HUES6 (cell line): ENCODE data around the gene RAP1GAP2.

Source experiments
- H3K27ac ChIP-seq: 2 replicates; pipeline ENCODE4 v1.7.0; 2013; ENCODE audit warnings: low read depth, mild to moderate bottlenecking, low read length, inconsistent platforms
- H3K27me3 ChIP-seq: 2 replicates; pipeline ENCODE4 v1.6.1; 2013; ENCODE audit warnings: low read length; ENCODE audit not compliant: control insufficient read depth, insufficient read depth
- H3K36me3 ChIP-seq: 2 replicates; pipeline ENCODE4 v1.6.1; 2013; ENCODE audit warnings: low read length; ENCODE audit not compliant: control insufficient read depth, insufficient read depth
- H3K4me1 ChIP-seq: 2 replicates; pipeline ENCODE4 v1.6.1; 2013; ENCODE audit warnings: low read length; ENCODE audit not compliant: control insufficient read depth, insufficient read depth
- H3K4me3 ChIP-seq: 2 replicates; pipeline ENCODE4 v1.5.1; 2013; ENCODE audit warnings: low read depth, low read length
- H3K9ac ChIP-seq: one replicate; pipeline ENCODE4 v1.6.1; 2013; ENCODE audit warnings: mild to moderate bottlenecking, low read length
- H3K9me3 ChIP-seq: 2 replicates; pipeline ENCODE4 v1.6.1; 2013; ENCODE audit warnings: low read depth, low read length; ENCODE audit not compliant: control insufficient read depth, insufficient read depth

Gene RAP1GAP2

DNA sequence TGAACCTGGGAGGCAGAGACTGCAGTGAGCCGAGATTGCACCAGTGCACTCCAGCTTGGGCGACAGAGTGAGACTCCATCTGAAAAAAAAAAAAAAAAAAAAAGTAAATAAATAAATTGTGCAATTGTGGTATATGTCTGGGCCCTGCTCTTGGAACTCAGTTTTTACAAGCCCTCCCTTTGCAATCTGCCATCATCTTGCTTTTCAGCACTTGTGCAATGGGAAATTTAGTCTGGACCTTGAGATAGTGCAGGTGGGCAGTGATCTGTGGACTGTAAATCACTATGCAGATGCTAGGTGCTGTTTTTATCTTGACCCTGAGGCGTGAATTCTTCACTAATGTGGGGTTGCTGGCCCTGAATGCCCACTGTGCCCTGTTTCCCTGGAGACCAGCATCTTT, 6.5 kb upstream of the RAP1GAP2 start:
- H3K27me3 ChIP-seq = no peaks in the 10 kb centered on the region
- no peak overlapping the region for H3K9ac ChIP-seq
- H3K9me3 ChIP-seq = no peaks in the 10 kb centered on the region
- H3K4me3 ChIP-seq = no peak overlapping the region
- no peak overlapping the region for H3K27ac ChIP-seq
- H3K36me3 ChIP-seq = no peaks in the 10 kb centered on the region
- peaks cover 4% of the 10 kb centered on the region; the same call in 1 of the 2 replicates for H3K4me1 ChIP-seq

DNA sequence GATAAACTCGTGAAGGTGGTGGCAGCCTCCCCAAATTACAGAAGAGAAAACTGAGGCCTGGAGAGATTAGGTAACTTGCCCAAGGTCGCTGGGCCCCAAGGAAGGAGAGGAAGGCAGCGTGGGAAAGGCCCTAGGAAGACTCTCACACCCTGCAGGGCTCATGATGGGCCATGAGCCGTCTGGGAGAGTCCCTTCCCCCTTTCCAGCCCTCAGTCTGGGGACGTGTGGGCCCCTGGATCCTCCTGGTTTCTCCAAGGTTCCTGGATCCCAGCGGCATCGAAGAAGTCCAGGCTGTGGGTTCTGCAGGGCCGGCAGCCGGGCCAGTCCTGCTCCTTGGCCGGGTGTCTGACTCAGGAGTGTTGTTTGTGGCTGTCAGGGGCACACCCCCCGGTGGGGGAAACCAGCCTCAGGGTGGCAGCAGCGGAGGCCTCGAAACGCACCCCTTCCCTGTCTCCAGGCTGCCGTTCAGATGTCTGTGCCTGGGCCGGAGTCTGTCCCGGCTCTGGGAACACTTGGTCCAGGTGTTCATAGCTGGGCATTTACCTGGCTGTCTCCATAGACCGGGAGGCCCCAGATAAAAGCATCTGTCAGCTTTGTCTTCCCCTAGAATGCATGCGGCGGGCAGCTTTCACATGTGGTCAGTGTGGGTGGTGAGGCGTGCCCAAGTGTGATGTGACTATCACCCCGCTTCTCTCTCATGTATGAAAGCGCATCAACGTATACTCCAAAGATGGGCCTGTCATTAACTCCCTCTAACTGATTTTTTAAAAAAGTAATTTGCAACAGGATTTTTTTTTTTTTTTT, 3.7 kb upstream of the RAP1GAP2 start:
- Histone ChIP-seq H3K9me3 (no peaks in the 10 kb centered on the region), H3K27me3 (no peaks in the 10 kb centered on the region), H3K4me3 (no peak overlapping the region), H3K27ac (no peak overlapping the region), H3K9ac (no peak overlapping the region), H3K36me3 (no peaks in the 10 kb centered on the region), H3K4me1 (peaks cover 5% of the 10 kb centered on the region; the same call in 1 of the 2 replicates)

DNA sequence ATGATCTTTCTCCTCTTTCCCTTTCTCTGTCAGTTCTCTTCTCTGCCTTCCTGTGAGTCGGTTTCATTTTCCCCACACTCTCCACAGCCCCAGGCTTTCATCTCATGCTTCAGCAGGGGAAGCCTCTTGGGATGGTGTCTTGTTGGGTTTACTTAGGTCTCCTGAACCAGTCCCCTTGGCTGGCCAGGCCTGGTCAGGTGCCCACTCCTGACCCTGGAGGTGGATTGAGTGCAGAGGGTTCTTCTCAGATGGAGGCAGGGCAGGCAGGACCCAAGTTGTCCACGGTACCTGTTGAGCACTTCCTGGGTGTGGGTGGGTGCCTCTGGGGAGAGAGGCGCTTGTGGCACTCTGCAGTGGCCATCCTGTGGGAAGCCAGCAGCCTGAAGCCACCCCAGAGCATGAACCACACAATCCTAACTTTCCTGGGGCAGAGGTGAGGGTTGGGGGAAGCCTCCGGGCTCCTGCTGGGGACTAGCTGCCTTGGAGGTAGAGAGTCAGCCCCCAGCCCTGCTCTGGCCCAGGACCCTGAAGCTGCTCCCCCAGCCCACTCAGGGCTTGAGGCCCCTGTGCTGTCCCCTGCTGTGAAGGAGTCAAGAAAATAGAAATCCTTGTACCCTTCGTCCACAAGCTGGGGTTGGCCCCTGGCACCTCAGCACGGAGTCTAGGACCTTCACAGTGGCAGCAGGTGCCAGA, 2.0 kb upstream of the RAP1GAP2 start:
- Histone ChIP-seq H3K9me3 (no peaks in the 10 kb centered on the region), H3K4me1 (peaks cover 18% of the 10 kb centered on the region), H3K27me3 (no peaks in the 10 kb centered on the region; the same call in 1 of the 2 replicates), H3K36me3 (no peaks in the 10 kb centered on the region), H3K27ac (no peak overlapping the region), H3K9ac (no peak overlapping the region), H3K4me3 (no peak overlapping the region)

DNA sequence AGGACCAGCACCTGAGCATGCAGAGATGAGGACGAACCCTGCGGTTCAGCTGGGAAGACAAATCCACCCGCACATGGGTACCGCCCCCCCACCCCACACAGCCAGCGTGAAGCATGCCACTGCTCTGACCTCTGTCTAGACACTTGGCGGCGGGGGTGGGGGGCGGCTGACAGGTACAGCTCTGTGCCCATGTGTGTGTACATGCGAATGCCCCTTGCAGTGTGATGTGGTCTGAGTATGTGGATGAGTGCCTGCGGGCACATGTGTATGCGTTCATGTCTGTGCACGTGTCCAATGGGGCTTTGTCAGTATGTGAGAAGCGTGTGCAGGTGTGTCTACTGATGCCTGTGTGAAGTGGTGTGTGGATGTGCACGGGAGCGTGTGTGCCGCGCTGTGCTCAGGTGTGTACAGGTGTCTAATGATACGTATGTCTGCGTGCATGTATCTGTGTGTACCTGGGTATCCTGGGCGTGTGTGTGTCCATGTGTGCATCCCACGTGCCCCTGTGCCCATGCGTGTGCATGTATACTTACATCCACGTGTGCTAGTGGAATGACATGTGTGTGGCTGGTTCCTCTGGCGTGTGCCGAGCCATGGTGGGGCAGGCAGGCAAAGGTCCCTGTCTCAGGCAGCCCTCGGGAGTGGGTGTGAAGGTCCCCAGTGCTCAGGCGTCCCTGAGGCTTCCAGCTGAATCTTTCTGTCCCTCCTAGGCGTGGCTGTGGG, 636 bp upstream of the RAP1GAP2 start:
- Histone ChIP-seq H3K4me3 (no peak overlapping the region), H3K27me3 (no peaks in the 10 kb centered on the region; the same call in 1 of the 2 replicates), H3K27ac (no peak overlapping the region), H3K9me3 (no peaks in the 10 kb centered on the region), H3K36me3 (no peaks in the 10 kb centered on the region), H3K4me1 (peaks cover 15% of the 10 kb centered on the region), H3K9ac (no peak overlapping the region)

- no peak overlapping the region for H3K27ac ChIP-seq
- no peak overlapping the region for H3K9ac ChIP-seq
- no peak overlapping the region for H3K4me3 ChIP-seq
- peaks cover 14% of the 10 kb centered on the region for H3K4me1 ChIP-seq
- H3K9me3 ChIP-seq = no peaks in the 10 kb centered on the region
- no peaks in the 10 kb centered on the region; the same call in 1 of the 2 replicates for H3K27me3 ChIP-seq
- no peaks in the 10 kb centered on the region for H3K36me3 ChIP-seq
Measured at GRCh38 chr17:2797226-2797625, 988 bp downstream of the RAP1GAP2 start.

DNA sequence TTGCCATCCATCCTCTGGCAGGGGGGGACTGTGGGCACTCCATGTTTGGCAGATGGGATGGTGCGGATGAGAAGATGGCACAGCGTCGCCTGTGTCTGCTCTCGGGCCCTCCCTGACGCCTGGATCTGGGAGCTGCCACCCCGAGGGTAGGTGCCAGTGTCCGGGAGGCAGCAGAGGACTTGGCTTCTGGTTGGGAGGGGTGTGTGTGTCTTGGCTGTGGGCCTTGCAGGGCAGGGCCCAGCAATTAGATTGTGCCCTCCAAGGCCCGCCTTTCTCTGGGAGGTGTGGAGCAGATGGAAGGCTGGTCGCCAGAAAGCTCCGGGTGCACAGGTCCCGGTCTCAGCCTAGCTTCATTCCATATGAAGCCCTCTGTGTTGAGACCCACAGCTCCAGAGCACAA, 1.4 kb downstream of the RAP1GAP2 start:
- H3K36me3 ChIP-seq = no peaks in the 10 kb centered on the region
- H3K27me3 ChIP-seq = no peaks in the 10 kb centered on the region; the same call in 1 of the 2 replicates
- no peaks in the 10 kb centered on the region for H3K9me3 ChIP-seq
- no peak overlapping the region for H3K9ac ChIP-seq
- H3K27ac ChIP-seq = no peak overlapping the region
- peaks cover 14% of the 10 kb centered on the region for H3K4me1 ChIP-seq
- H3K4me3 ChIP-seq = no peak overlapping the region

GRCh38 chr17:2798188-2798587, 1.9 kb downstream of the RAP1GAP2 start:
- Histone ChIP-seq H3K9ac (no peak overlapping the region), H3K4me3 (no peak overlapping the region), H3K9me3 (no peaks in the 10 kb centered on the region), H3K4me1 (peaks cover 14% of the 10 kb centered on the region), H3K27ac (no peak overlapping the region), H3K27me3 (no peaks in the 10 kb centered on the region; the same call in 1 of the 2 replicates), H3K36me3 (no peaks in the 10 kb centered on the region)

DNA sequence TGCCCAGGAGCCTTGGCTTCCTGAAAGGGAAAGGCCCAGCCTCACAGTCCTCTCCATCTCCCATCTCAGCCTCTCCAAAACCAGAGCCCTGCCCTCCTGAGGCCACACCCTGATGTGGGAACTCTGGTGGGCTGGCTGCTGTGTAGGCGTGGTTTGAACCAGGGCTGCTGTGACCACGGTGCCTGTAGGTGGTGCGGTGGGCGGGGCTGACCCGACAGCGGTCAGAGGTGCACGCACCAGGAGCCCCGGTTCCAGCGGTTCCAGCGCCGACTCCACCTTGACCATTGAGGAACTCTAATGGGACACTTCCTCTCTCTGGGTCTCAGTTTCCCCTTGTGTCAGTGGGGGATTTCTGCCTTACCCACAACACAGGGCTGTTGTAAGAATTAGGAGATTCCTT, 2.4 kb downstream of the RAP1GAP2 start:
- Histone ChIP-seq H3K36me3 (no peaks in the 10 kb centered on the region), H3K4me1 (peaks cover 14% of the 10 kb centered on the region), H3K9me3 (no peaks in the 10 kb centered on the region), H3K27me3 (no peaks in the 10 kb centered on the region; the same call in 1 of the 2 replicates), H3K9ac (no peak overlapping the region), H3K4me3 (peak overlapping the region; percentile 31; the same call in 1 of the 2 replicates), H3K27ac (no peak overlapping the region)

DNA sequence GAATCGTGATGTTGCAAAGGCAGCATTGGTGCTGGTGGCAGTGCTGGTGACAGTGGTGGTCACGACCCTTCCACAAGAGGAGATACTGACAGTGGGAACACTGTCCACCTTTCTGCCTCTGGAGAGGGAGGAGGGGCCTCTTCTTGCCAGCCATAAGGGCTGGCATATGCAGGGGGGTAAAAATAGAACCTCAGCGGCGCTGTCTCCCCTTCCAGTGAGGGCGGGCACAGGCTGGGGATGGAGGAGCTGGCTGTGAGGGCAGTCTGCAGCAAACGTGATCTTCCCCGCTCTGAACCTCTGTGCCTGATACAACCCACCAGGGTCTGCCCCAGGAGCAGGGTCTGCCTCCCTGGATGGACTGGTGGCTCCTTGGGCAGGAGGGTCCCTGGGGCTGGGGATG, 3.4 kb downstream of the RAP1GAP2 start:
- H3K27ac ChIP-seq = no peak overlapping the region
- H3K4me3 ChIP-seq = no peak overlapping the region
- peaks cover 14% of the 10 kb centered on the region for H3K4me1 ChIP-seq
- H3K27me3 ChIP-seq = no peaks in the 10 kb centered on the region; the same call in 1 of the 2 replicates
- H3K9ac ChIP-seq = no peak overlapping the region
- H3K36me3 ChIP-seq = no peaks in the 10 kb centered on the region
- H3K9me3 ChIP-seq = no peaks in the 10 kb centered on the region

- Histone ChIP-seq H3K27ac (no peak overlapping the region), H3K4me1 (peaks cover 14% of the 10 kb centered on the region)
Measured at GRCh38 chr17:2800367-2800766, 4.1 kb downstream of the RAP1GAP2 start.

More at GRCh38 chr17:2800367-2800766, 4.1 kb downstream of the RAP1GAP2 start:
- Histone ChIP-seq H3K9ac (no peak overlapping the region), H3K4me3 (no peak overlapping the region), H3K9me3 (no peaks in the 10 kb centered on the region), H3K36me3 (no peaks in the 10 kb centered on the region), H3K27me3 (no peaks in the 10 kb centered on the region; the same call in 1 of the 2 replicates)
